GM18498 (cell line): ENCODE measurements around the gene ICAM3.

Experiments
- ATAC-seq: cut with Tn5 transposase; IDR thresholded peaks from one replicate; pipeline ENCODE4 v1.9.1; 2021; ENCODE audit warnings: mild to moderate bottlenecking, moderate library complexity; ENCODE audit not compliant: unreplicated experiment

ICAM3 gene

DNA sequence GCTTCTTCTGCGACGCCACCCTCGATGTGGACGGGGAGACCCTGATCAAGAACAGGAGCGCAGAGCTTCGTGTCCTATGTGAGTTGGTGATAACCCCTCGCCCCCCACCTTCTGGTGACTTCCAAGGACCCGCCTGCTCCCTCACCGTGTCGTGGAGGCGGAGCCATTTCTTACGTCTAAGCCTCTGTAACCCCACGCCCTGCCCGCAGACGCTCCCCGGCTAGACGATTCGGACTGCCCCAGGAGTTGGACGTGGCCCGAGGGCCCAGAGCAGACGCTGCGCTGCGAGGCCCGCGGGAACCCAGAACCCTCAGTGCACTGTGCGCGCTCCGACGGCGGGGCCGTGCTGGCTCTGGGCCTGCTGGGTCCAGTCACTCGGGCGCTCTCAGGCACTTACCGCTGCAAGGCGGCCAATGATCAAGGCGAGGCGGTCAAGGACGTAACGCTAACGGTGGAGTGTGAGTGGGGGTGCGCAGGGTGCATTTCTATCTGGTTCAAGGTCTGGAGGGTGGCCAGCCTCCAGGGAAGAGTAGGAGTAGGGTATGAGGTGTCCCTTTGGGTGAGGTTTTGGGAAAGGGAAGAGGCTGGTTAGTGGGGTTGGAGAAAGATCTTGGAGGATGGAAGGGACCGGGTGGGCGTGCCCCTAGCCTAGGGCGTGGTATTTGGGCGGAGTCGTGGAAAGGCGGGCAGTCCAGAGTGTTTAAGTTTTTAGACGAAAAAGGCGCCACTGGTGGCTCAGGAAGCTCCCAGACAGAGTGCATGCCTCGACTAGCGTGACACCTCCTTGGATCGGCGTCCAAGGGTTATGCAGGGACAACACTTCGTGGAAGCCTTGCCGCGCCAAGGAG lies 46.4 kb downstream of the ICAM3 start:
- no peak for ATAC-seq

- peak; percentile 44 for ATAC-seq
These were observed 47.1 kb downstream of the ICAM3 start for GRCh38 chr19:10292206-10292788.

- ATAC-seq, result no peak
These were observed 47.7 kb downstream of the ICAM3 start for GRCh38 chr19:10291554-10292205.

DNA sequence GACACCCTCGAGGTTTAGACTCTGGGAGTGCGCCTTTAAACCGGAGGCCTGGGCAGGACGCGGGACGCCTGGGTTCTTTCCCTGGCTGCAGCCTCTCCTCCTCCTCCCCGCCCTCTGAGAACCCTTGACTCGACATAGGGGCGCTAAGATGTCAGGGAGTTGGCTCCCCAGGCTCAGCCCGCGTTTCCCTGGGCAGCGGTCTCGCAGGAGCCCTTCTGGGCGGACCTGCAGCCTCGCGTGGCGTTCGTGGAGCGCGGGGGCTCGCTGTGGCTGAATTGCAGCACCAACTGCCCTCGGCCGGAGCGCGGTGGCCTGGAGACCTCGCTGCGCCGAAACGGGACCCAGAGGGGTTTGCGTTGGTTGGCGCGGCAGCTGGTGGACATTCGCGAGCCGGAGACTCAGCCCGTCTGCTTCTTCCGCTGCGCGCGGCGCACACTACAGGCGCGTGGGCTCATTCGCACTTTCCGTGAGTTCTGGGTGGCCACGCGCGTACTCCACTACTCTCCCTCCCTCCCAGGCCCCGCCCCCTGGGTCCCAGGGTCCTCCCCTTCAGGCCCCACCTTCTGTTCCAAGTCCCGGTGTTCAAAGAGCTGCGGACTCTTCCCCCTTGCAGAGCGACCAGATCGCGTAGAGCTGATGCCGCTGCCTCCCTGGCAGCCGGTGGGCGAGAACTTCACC lies 48.4 kb downstream of the ICAM3 start:
- no peak for ATAC-seq

- ATAC-seq, result no peak
These were observed 49.0 kb downstream of the ICAM3 start for GRCh38 chr19:10290357-10290875.

- ATAC-seq, result no peak
These were observed 49.5 kb downstream of the ICAM3 start, which contains the start of gene ICAM5 for GRCh38 chr19:10289836-10290356. TSS of gene ICAM5 (plus strand) at chr19:10289952. CDS start at chr19:10290044, 92 bp downstream.

DNA sequence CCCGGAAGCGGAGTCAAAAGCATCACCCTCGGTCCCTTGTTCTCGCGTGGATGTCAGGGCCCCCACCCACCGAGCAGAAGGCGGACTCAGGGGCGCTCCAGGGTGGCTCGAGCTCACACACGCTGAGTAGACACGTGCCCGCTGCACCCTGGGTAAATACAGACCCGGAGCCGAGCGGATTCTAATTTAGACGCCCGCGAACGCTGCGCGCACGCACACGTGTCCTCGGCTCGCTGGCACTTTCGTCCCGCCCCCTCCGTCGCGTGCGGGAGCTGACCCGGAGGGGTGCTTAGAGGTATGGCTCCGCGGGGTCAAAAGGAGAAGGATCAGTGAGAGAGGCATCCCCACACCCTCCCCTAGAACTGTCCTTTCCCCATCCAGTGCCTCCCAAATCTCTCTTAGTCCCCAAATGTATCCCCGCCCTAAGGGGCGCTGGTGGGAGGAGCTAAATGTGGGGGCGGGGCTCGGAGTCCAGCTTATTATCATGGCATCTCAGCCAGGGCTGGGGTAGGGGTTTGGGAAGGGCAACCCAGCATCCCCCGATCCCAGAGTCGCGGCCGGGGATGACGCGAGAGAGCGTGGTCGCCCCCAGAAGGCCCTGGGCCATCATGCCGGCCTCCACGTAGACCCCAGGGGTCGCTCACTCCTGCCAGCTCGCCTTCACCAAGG lies 50.1 kb downstream of the ICAM3 start:
- ATAC-seq, result no peak

- ATAC-seq, result no peak
These were observed 50.7 kb downstream of the ICAM3 start for GRCh38 chr19:10288662-10289166.

- ATAC-seq, result no peak
These were observed 52.4 kb downstream of the ICAM3 start, which contains the start of gene ICAM4 for GRCh38 chr19:10286803-10287737. TSS of gene ICAM4 (plus strand) at chr19:10286955. CDS start at chr19:10287013, 58 bp downstream.

GRCh38 chr19:10285393-10285792 lies 54.0 kb downstream of the ICAM3 start:
- ATAC-seq, result no peak

DNA sequence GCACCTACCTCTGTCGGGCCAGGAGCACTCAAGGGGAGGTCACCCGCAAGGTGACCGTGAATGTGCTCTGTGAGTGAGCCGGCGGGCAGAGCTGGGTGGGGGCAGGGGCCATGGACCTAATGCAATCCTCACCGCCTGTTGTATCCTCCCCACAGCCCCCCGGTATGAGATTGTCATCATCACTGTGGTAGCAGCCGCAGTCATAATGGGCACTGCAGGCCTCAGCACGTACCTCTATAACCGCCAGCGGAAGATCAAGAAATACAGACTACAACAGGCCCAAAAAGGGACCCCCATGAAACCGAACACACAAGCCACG lies 54.5 kb downstream of the ICAM3 start:
- no peak for ATAC-seq

- no peak for ATAC-seq
These were observed 55.1 kb downstream of the ICAM3 start for GRCh38 chr19:10284065-10284959.
